ENCODE data around the gene CASP10. TPM values are rescaled to one million over a fixed set of nuclear protein-coding genes. Genes with fewer than 3 reads are reported as not detected.

The CASP10 gene
- total RNA-seq, 4 donors from 2014 or later: 38.2 to 71.1 (median 46.2) TPM

DNA sequence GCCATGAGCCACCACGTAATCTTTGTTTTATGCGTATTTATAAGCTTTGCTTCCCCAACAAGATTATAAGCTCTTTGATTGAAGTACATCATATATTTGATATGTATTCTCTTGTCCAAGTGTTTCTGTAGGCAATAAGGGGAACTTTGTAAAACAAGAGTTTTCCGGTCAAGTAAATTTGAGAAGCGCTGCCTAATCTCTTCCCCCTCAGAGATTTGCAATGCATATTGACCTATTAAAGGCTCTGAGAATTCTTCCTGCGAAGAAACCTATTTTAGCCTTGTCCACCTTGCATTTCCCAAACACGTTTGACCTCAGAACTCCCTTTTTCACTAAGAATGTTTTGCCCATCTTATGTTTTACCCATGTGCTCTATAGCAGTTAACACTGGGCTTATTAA, 26.9 kb upstream of the CASP10 start:
- Histone ChIP-seq H3K9me3 (no peaks in the 10 kb centered on the region), H3K27me3 (no peaks in the 10 kb centered on the region), H3K4me3 (no peak overlapping the region), H3K4me1 (peaks cover 0 to 43% (median 11%) of the 10 kb centered on the region in 4 donors), H3K27ac (peak overlapping the region in 3 of 4 donors; percentile 14 to 75 (median 23)), H3K36me3 (peaks cover 2 to 84% (median 6%) of the 10 kb centered on the region in 3 donors)
- DNase-seq: no peak
- TF ChIP-seq, protein P1, sequence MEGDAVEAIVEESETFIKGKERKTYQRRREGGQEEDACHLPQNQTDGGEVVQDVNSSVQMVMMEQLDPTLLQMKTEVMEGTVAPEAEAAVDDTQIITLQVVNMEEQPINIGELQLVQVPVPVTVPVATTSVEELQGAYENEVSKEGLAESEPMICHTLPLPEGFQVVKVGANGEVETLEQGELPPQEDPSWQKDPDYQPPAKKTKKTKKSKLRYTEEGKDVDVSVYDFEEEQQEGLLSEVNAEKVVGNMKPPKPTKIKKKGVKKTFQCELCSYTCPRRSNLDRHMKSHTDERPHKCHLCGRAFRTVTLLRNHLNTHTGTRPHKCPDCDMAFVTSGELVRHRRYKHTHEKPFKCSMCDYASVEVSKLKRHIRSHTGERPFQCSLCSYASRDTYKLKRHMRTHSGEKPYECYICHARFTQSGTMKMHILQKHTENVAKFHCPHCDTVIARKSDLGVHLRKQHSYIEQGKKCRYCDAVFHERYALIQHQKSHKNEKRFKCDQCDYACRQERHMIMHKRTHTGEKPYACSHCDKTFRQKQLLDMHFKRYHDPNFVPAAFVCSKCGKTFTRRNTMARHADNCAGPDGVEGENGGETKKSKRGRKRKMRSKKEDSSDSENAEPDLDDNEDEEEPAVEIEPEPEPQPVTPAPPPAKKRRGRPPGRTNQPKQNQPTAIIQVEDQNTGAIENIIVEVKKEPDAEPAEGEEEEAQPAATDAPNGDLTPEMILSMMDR (IDR thresholded peaks at IDR 0.05): no peak
- TF ChIP-seq POLR2A (IDR thresholded peaks at IDR 0.05): no peak

DNA sequence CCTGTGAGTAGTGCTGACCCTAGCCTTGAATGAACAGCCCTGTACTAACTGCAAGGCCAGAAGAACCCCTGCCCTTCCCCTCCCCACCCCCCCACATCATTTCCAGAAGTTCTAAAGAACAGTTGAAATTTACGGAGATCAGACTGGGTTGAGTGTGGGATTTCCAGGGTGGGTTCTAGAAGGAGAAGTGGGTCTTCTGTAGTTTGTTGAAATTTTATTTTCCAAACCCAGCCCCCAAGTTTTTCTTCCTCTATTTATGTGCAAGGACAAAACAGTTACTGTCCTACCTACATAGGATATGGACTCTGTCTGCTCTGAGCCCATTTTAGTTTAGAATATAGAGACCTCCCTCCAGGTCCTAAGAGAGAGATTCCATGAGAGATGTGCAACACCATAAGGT, 26.3 kb upstream of the CASP10 start:
- Histone ChIP-seq H3K9me3 (no peaks in the 10 kb centered on the region), H3K27ac (peak overlapping the region in 3 of 4 donors; percentile 1 to 77 (median 75)), H3K27me3 (no peaks in the 10 kb centered on the region), H3K4me3 (no peak overlapping the region), H3K36me3 (peaks cover 2 to 90% (median 6%) of the 10 kb centered on the region in 3 donors), H3K4me1 (peaks cover 0 to 37% (median 11%) of the 10 kb centered on the region in 4 donors)
- TF ChIP-seq, protein P1 (IDR thresholded peaks at IDR 0.05): no peak
- DNase-seq: no peak

DNA sequence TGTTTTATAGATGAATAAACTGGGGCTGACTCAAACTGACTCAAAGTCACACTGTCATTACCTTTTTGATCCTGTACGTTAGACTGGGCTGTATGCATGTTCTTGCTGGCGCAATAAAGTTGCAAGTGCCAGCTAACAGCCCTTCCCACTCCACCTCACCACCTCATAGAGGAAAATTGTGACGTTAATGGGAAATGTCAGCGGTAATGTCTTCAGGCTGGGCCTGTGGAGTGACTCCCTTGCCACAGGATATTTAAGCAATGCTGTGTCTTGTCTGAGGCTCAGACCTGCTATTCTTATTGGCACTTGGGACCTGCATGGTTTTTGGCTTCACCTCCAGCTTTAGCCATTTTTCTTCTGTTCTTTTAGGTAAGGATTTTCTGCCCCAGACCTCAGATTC, 25.2 kb upstream of the CASP10 start:
- Histone ChIP-seq H3K4me3 (no peak overlapping the region), H3K27ac (peak overlapping the region; percentile 16 to 77 (median 62)), H3K9me3 (no peaks in the 10 kb centered on the region), H3K36me3 (peaks cover 2 to 97% (median 6%) of the 10 kb centered on the region in 3 donors), H3K27me3 (no peaks in the 10 kb centered on the region), H3K4me1 (peaks cover 0 to 29% (median 9%) of the 10 kb centered on the region in 4 donors)
- TF ChIP-seq, protein P1 (IDR thresholded peaks at IDR 0.05): no peak
- no peak for TF ChIP-seq POLR2A (IDR thresholded peaks at IDR 0.05)
- DNase-seq: no peak

DNA sequence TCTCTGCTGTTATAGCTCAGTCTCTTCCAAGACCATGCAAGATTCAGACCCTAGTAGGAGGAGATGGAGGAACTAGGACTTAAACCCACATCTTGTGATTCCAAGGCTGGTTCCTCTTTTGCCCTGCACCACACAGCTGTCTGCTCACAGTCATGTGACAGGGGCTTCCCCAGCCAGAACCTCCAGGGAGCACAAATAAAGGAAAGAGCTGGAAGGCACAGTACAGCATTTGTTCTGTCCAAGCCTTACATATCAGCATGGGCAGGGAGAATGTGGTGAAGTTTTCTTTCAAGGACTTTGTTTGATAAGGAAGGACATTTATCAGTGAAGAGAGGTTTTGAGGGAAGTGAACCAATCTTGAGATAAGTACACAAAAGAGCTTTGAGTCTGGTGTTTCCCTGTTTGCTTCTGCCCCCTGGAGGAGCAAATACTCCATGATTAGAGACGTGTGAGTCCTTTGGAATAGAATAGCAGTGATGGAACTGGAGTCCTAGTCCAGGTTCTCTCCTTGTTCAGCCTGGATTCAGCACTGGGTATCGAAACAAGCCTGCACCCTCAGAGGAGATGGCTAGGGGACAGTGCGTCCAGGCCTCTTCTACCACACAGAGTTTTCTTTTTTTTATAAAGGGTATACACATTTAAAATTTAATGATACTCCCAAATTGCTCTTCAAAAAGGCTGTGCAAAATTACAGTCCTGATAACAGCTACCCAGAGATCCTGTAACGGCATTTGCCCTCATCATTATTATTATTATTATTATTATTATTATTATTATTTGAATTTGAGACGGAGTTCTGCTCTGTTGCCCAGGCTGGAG, 24.6 kb upstream of the CASP10 start:
- H3K27me3 ChIP-seq: no peaks in the 10 kb centered on the region
- H3K9me3 ChIP-seq: no peaks in the 10 kb centered on the region
- H3K4me1 ChIP-seq: peaks cover 0 to 29% (median 9%) of the 10 kb centered on the region in 4 donors
- H3K4me3 ChIP-seq: no peak overlapping the region
- TF ChIP-seq, protein P1 (IDR thresholded peaks at IDR 0.05): peak; percentile 18 to 85 (median 72)
- TF ChIP-seq POLR2A (IDR thresholded peaks at IDR 0.05): no peak
- DNase-seq: peak in 2 of 3 donors; percentile 81 to 86
- peaks cover 1 to 97% (median 6%) of the 10 kb centered on the region in 3 donors for H3K36me3 ChIP-seq
- H3K27ac ChIP-seq: peak overlapping the region; percentile 16 to 77 (median 62)

- H3K27me3 ChIP-seq: no peaks in the 10 kb centered on the region
- H3K27ac ChIP-seq: no peak overlapping the region
- H3K4me3 ChIP-seq: no peak overlapping the region
- H3K9me3 ChIP-seq: no peaks in the 10 kb centered on the region
- no peak for DNase-seq
- H3K4me1 ChIP-seq: no peaks in the 10 kb centered on the region
- TF ChIP-seq, protein P1 (IDR thresholded peaks at IDR 0.05): no peak
- H3K36me3 ChIP-seq: peaks cover 0 to 73% (median 6%) of the 10 kb centered on the region in 3 donors
Observed at GRCh38 chr2:201164166-201164565, 18.8 kb upstream of the CASP10 start.

Measured in Peyer's patch (tissue), 4 donors.